ENCODE results near the gene ARHGAP4.

GRCh38 chrX:153864561-153865320, 61.3 kb downstream of the ARHGAP4 start:
- TF ChIP-seq CTCF (IDR thresholded peaks at IDR 0.05 in 2 of 3, conservative IDR thresholded peaks at IDR 0.05 in 1 of 3; ENCODE audit: borderline replicate concordance in 1 of 3, insufficient read depth in 1 of 3, low read depth in 2 of 3, low read length in 2 of 3) (no peak), ZNF274 (IDR thresholded peaks at IDR 0.05; ENCODE audit: low read depth, low read length) (no peak), EZH2phosphoT487 (IDR thresholded peaks at IDR 0.05; ENCODE audit: borderline replicate concordance) (no peak), SIN3A (IDR thresholded peaks at IDR 0.05; ENCODE audit: low read depth) (no peak), MAX (IDR thresholded peaks at IDR 0.05) (no peak), CEBPB (IDR thresholded peaks at IDR 0.05; ENCODE audit: low read depth) (no peak), CBX3 (IDR thresholded peaks at IDR 0.05; ENCODE audit: low read depth) (no peak), ATF3 (IDR thresholded peaks at IDR 0.05) (no peak), FOSL1 (IDR thresholded peaks at IDR 0.05; ENCODE audit: low read depth) (no peak), POLR2A (IDR thresholded peaks at IDR 0.05; ENCODE audit: borderline replicate concordance, extremely low read depth, insufficient read depth, insufficient read length) (no peak)
